GM12864 (cell line): ENCODE results near the gene SDCCAG8.
A peak's percentile ranks its signal among the peaks of the same experiment; 100 is the strongest.

ENCODE experiments used
- DNase-seq: peaks from one replicate; pipeline ENCODE4 v3.0.0-alpha.2; 2011; ENCODE audit warnings: low read depth
- H3K4me3 ChIP-seq: 2 replicates; pipeline ENCODE4 v1.5.1; 2011; ENCODE audit warnings: mild to moderate bottlenecking, low read depth, low read length, control low read depth
- TF ChIP-seq, protein P1 (sequence below): IDR thresholded peaks from 2 replicates; pipeline ENCODE4 v1.5.1; 2011; ENCODE audit warnings: low read depth, mild to moderate bottlenecking, moderate library complexity, low read length, control low read depth, inconsistent platforms; ENCODE audit errors: missing control alignments

SDCCAG8 gene

DNA sequence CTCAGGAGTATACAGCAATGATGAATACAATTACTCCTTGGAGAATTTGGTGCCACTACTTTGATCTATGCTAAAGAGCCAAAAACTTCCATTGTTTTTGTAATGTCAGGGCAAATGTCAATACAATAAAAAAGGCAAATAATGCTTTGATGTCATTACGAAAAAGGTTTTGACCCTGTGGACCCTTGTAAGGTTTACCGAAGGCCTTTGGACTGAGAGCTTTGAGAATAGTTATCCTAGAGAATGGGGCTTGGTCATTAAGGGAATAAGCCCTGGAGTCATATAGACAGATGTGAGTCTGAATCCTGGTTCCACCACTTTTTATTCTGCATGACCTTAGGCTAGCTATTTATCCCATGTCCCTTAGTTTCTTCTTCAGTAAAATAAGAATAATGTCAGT, 28.2 kb upstream of the SDCCAG8 start:
- H3K4me3 ChIP-seq: no peak overlapping the region
- DNase-seq: no peak
- TF ChIP-seq, protein P1, sequence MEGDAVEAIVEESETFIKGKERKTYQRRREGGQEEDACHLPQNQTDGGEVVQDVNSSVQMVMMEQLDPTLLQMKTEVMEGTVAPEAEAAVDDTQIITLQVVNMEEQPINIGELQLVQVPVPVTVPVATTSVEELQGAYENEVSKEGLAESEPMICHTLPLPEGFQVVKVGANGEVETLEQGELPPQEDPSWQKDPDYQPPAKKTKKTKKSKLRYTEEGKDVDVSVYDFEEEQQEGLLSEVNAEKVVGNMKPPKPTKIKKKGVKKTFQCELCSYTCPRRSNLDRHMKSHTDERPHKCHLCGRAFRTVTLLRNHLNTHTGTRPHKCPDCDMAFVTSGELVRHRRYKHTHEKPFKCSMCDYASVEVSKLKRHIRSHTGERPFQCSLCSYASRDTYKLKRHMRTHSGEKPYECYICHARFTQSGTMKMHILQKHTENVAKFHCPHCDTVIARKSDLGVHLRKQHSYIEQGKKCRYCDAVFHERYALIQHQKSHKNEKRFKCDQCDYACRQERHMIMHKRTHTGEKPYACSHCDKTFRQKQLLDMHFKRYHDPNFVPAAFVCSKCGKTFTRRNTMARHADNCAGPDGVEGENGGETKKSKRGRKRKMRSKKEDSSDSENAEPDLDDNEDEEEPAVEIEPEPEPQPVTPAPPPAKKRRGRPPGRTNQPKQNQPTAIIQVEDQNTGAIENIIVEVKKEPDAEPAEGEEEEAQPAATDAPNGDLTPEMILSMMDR: no peak

DNA sequence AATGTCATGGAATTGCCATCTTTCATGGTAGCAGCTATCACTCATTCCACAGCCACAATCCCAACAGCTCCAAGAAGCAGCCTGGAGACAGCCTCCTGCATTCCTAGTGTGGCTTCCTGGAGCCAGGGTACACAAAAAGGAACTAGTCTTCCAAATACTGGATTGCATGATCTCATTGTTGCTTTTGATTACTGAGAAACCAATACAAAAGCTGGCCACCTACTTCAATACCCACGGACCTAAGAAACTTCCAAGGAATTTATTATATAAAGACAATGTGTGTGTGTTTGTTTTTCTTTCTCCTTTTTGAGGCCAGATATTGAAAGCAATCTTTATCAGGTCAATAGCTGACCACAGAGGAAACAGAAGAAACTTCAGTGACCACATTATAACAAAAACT, 26.3 kb upstream of the SDCCAG8 start:
- no peak overlapping the region for H3K4me3 ChIP-seq
- no peak for DNase-seq
- TF ChIP-seq, protein P1: no peak

DNA sequence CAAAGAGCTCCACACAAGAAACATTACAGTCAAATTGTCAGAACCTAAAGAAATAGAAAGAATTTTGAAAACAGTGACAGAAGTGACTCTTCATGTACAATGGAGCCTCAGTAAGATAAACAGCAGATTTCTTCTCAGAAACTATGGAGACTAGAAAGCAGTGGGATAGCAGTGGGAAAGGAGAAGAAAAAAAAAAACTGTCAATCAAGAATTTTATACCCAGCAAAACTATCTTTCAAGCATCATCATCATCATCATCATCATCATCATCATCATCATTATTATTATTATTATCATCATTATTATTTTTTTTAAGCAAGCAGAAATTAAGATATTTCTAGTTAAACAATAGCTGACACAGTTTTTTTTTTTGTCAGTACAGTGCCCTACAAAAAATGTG, 24.9 kb upstream of the SDCCAG8 start:
- TF ChIP-seq, protein P1: no peak
- no peak for DNase-seq
- H3K4me3 ChIP-seq: no peak overlapping the region

DNA sequence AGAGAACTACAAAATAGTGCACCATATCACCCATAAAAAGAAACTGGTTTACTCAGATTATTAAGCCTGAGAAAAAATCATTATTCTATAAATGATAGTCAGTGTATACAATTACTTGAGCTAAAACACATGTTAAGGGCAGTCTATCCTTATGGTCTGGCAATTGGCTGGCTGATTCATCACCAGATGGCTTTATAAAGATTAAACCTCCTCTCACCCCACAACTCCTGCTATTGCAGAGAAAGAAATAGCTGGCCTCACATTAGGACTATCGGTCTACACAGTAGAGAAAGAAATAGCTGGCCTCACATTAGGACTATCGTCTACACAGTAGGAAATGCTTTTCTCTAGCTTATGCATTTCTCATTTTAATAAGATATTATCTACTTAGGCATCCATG, 21.9 kb upstream of the SDCCAG8 start:
- DNase-seq: no peak
- no peak overlapping the region for H3K4me3 ChIP-seq
- TF ChIP-seq, protein P1: no peak

DNA sequence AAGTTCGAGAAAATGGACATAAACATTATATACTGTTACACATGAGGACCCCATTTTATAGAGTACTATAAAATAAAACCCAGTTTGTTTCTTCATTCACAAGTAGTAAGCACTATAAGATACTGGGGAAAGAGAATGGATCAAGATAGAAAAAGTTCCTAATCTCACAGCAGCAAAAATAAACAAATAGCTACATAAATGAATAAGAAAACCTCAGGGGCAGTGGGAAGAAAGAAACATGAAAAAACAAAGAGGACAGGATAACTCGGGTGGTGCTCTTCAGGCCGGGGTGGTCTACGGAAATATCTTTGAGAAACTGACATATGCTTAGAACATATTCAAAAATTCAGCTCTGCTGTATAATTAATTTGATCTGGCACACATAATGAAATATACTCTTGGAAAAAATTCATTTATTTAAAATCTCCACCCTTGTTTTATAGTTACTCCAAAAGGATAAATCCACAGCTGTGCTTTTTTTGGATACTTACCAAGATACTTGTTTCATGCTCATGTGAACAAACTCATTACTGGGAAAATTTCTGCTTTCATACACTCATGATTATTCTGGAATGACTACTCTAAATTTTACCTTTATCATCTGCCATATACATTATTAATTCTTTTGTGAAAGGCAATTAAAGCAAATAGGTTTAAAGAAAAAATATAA, 20.7 kb upstream of the SDCCAG8 start:
- no peak for DNase-seq
- TF ChIP-seq, protein P1: no peak
- no peak overlapping the region for H3K4me3 ChIP-seq

DNA sequence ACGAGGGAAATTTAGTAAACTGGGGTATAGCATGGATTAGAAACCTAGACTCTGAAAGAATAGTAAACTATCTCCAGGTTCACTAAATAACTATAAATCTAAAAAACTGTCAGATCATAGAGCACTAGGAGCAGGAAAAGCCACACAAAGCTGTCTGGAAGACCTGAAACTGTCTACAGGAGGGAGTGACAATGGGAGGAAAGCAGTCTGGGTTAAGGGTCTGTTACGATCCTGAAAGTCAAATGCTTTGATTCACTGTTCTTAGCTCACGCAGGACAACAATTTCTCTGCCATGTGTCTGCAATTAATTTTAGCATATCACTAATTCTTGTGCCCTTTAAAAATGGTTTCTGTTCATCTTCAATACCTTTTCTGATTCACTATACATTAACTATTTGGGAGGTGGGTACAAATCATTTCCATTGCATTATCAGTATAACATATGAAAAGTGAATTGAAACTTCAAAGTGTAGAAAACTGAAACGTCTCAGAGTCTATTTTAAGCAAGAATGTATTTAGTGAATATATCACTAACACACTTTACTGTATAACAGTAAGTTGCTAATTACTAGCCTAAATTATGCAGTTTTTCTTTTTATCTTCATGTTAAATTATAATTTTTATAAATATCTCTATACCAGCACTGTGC, 19.1 kb upstream of the SDCCAG8 start:
- TF ChIP-seq, protein P1: no peak
- no peak for DNase-seq
- H3K4me3 ChIP-seq: no peak overlapping the region

DNA sequence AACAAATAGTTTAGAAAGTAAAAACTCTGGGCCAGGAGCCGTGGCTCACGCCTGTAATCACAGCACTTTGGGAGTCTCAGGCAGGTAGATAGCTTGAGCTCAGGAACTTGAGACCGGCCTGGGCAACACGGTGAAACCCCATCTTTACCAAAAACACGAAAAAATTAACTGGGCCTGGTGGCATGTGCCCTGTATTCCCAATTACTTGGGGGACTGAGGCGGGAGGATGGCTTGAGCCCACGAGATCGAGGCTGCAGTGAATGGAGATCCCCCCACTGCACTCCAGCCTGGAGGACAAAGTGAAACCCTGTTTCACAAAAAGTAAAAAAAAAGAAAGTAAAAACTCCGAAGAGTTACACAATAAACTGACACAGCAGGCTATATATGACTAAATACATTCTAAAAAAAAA, 11.4 kb upstream of the SDCCAG8 start:
- TF ChIP-seq, protein P1: no peak

More for the DNA sequence above, 11.4 kb upstream of the SDCCAG8 start:
- no peak for DNase-seq
- H3K4me3 ChIP-seq: peak overlapping the region; percentile 41
